NCI-H1048 (cell line): ENCODE results near the gene ASPDH.
"Not testable (repeated sequence)": the region's sequence is repeated elsewhere in the genome, so short reads cannot be mapped to it uniquely, and the experiment has no call there.

ENCODE experiments used
- DNase-seq: peaks from one replicate; lab custom pipeline; 2025; lab: John Stamatoyannopoulos, UW

The ASPDH gene

DNA sequence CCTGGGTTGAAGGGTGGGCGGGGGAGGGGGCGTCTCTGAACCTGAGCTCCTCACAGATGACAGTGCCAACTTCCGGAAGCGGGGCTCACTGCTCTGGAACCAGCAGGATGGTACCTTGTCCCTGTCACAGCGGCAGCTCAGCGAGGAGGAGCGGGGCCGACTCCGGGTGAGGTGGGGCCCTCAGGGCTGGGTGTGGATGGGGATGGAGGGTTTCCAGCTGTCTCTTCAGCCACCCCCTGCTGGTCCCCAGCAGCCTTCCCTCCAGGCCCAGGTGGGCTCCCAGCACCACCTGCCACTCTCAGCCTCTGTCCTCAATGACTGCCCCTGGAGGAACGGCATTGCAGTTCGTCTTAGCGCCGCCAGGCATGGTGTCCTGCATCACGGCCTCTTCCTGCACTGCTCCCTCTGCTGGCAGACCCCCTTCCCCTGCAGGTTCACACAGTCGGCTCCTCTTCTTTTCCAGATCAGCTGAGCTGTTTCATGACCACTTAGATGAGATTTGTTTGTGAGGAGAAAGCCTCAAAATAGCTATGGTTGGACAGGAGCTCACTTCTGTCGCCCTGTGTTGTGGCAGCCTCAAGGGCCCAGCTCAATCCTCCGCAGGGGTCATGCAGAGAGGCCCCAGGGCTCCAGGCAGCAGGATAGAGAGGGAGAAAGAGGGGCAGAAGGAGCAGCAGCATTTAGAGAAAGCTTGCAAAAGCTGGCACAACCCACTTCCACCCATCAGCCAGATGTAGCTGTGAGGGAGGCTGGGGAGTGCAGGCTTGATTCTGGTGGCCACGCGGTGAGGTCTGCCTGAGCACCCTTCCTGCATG lies 34.6 kb downstream of the ASPDH start:
- DNase-seq: no peak

GRCh38 chr19:50477751-50478515 lies 35.8 kb downstream of the ASPDH start:
- DNase-seq: no peak

DNA sequence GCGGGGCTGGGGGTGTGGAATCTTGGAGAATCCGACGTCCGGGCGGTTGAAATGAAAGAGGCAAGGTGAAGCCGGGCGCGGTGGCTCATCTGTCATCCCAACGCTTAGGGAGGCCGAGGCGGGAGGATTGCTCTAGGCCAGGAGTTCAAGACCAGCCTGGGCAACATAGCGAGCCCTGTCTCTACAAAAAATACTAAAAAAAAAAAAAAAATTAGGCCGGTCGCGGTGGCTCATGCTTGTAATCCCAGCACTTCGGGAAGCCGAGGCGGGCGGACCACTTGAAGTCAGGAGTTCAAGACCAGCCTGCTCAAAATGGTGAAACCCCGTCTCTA lies 36.8 kb downstream of the ASPDH start:
- no peak for DNase-seq

- peak; percentile 88 for DNase-seq
Observed at GRCh38 chr19:50476224-50476906, 37.3 kb downstream of the ASPDH start, which contains the start of the genes EMC10 and GARIN5A. TSS of gene EMC10 (plus strand) at chr19:50476507. CDS start at chr19:50476545, 38 bp downstream. TSS of gene GARIN5A (minus strand) at chr19:50476848. CDS start at chr19:50476388, 460 bp downstream.

- no peak for DNase-seq
Observed at GRCh38 chr19:50475736-50476223, 37.9 kb downstream of the ASPDH start.

DNA sequence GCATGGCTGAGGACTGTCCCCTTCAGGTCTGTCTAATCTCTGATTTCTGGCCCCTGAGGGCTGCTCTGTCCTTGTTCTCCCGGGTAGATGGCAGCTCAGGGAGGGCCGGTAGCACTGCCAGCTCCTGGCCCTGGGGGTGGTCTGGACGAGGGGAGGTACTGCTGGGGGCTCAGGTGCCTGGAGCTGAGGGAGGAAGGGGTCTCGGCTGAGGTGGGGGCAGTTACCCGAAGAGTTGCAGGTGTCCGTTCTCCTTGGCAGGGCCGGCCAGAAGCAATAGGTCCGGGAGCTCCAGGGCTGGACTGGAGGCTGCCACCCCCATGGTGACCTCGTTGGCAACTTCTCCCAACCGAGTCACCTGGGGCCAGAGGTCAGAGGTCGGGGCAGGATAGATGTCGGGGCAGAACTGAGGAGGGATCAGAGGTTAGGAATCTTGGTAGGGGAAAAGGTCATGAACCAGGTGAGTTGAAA lies 38.6 kb downstream of the ASPDH start:
- DNase-seq: no peak

- not testable (repeated sequence) for DNase-seq
Observed at GRCh38 chr19:50473336-50473735, 40.4 kb downstream of the ASPDH start.

DNA sequence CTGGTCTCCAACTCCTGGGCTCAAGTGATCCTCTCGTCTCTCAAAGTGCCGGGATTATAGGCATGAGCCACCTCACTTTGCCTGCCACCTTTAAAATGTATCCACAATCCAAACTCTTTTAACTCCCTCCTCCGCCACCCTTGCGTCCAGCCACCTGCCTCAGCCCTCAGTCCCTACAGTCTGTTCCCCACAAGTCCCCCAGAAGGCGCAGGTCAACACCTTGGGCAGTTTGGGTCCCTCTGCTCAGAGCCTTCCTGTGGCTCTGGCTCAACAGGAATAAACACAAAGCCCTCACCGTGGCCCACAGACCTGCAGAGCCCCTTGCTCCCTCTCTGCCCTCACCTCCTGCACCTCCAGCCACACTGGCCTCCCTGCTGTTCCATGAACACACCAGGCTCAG lies 44.9 kb downstream of the ASPDH start:
- DNase-seq: no peak

GRCh38 chr19:50467566-50467965 lies 46.1 kb downstream of the ASPDH start:
- no peak for DNase-seq

- no peak for DNase-seq
Observed at GRCh38 chr19:50466706-50467039, 47.0 kb downstream of the ASPDH start.

DNA sequence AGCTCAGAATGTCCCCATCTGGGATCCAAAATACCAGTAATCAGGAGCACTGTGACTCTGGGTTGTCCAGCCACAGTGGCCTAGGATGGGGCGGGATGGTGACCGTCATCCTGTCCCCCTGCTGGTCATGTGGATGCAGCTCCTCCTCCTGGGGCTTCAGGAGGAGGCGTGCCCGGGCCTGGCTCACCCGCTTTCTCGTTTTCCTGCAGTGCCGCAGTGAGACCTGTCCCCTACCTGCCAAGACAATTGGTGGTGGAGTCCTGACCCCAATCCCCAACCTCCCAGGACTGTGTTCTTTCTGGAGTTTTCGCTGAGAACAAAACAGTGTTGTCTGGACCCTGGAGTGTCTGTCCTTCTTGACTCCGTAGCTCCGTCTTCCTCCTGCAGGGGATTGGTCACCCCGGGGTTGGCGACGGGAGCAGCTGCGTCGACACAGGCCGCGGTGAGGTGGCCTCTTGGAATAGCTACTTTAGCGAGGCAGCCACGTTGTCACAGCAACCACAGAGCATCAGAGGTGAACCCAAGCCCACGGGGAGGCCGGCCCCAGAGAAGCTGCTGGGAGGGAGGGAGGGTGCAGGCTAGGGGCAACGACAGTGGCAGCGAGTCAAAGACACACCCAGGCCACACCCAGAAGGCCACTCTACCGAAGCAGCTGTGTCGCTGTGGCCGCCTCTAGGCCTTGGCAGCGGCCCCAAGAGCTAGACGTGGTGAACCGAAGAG lies 47.6 kb downstream of the ASPDH start:
- no peak for DNase-seq

- DNase-seq: no peak
Observed at GRCh38 chr19:50465000-50465399, 48.7 kb downstream of the ASPDH start.

- no peak for DNase-seq
Observed at GRCh38 chr19:50464348-50464747, 49.4 kb downstream of the ASPDH start.

DNA sequence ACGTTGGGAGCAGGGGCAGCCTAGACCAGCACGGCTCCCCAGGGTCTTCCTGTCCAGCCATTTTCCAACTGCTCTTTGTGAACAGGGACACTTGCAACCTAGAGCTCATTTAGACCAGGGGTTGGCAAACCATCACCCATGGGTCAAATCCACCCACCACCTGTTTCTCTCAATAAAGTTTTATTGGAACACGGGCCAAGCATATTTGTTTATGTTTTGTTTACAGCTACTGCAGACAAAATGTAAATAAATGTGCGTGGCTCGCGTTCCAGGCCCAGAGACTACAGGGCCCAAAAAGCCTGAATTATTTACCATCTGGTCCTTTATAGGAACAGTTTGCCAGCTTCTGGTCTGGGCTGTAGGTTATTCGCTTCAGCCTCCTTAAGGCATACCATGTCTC lies 50.7 kb downstream of the ASPDH start:
- no peak for DNase-seq
